CD4-positive, alpha-beta memory T cell (primary cell): Measurements from ENCODE around the gene CCND3. TPM values are rescaled to one million over a fixed set of nuclear protein-coding genes. Genes with fewer than 3 reads are reported as not detected.

Experiments
- CTCF ChIA-PET: fragments of 350-600 bp; sonication (Branson Sonifier 250); formaldehyde crosslinking; loops from one replicate; lab custom pipeline; 2021; ENCODE audit warnings: inconsistent platforms; ENCODE audit not compliant: partially characterized antibody; lab: Charles Lee
- POLR2A ChIA-PET: fragments of 350-600 bp; sonication (Branson Sonifier 250); formaldehyde crosslinking; loops from one replicate; lab custom pipeline; 2021; ENCODE audit not compliant: partially characterized antibody; lab: Charles Lee
- DNase-seq, 5 donors: peaks; one replicate each; pipeline versions ENCODE4 v3.0.0 to v3.0.0-alpha.2; 2020 to 2022; ENCODE audit warnings: mixed read lengths in 1 of 5
- H3K27ac ChIP-seq: one replicate; pipeline ENCODE4 v1.7.0; 2013; ENCODE audit warnings: low read depth, low read length
- H3K27me3 ChIP-seq: 2 replicates; pipeline ENCODE4 v1.7.0; 2013; ENCODE audit warnings: mild to moderate bottlenecking, low read length, moderate library complexity; ENCODE audit not compliant: insufficient read depth
- H3K36me3 ChIP-seq: 2 replicates; pipeline ENCODE4 v1.7.0; 2013; ENCODE audit warnings: mild to moderate bottlenecking, low read length, moderate library complexity; ENCODE audit not compliant: insufficient read depth
- H3K4me1 ChIP-seq: 2 replicates; pipeline ENCODE4 v1.7.0; 2013; ENCODE audit warnings: mild to moderate bottlenecking, low read length, moderate library complexity; ENCODE audit not compliant: insufficient read depth
- H3K4me3 ChIP-seq, 2 donors: one replicate each; pipeline ENCODE4 v1.7.0; 2013; ENCODE audit warnings: low read length in 2 of 2, mild to moderate bottlenecking in 1 of 2
- H3K9me3 ChIP-seq, 2 donors: one replicate each; pipeline ENCODE4 v1.7.0; 2013; ENCODE audit warnings: low read length in 2 of 2, control low read depth in 1 of 2; ENCODE audit not compliant: control insufficient read depth in 1 of 2
- H3K27ac Mint-ChIP-seq, 7 donors: one replicate each; pipeline ENCODE4 v1.8.0; 2020 to 2021; ENCODE audit warnings: mixed read lengths in 7 of 7, mild to moderate bottlenecking in 6 of 7, inconsistent platforms in 3 of 7, moderate library complexity in 3 of 7
- H3K27me3 Mint-ChIP-seq, 2 donors: one replicate each; pipeline ENCODE4 v1.8.0; 2020 to 2021; ENCODE audit warnings: mixed read lengths in 2 of 2
- H3K36me3 Mint-ChIP-seq, 2 donors: one replicate each; pipeline ENCODE4 v1.8.0; 2020 to 2021; ENCODE audit warnings: mixed read lengths in 2 of 2, inconsistent platforms in 1 of 2, mild to moderate bottlenecking in 1 of 2
- H3K4me1 Mint-ChIP-seq, 4 donors: one replicate each; pipeline ENCODE4 v1.8.0; 2020 to 2021; ENCODE audit warnings: mixed read lengths in 4 of 4, mild to moderate bottlenecking in 1 of 4
- H3K4me3 Mint-ChIP-seq, 8 donors: one replicate each; pipeline ENCODE4 v1.8.0; 2020 to 2021; ENCODE audit warnings: mixed read lengths in 8 of 8, mild to moderate bottlenecking in 7 of 8, moderate library complexity in 6 of 8, inconsistent platforms in 3 of 8
- H3K9me3 Mint-ChIP-seq, 8 donors: one replicate each; pipeline ENCODE4 v1.8.0; 2020 to 2021; ENCODE audit warnings: mixed read lengths in 8 of 8, mild to moderate bottlenecking in 5 of 8, inconsistent platforms in 3 of 8, moderate library complexity in 1 of 8
- intact Hi-C: fragments of 100-400 bp; cut with micrococcal nuclease; formaldehyde crosslinking; loops from one replicate; pipeline ENCODE4 v1.15.1; 2023
- polyA plus RNA-seq, 2 donors: library from polyadenylated mRNA; unstranded; fragments of 300-500 nt; fragmentation: Illumina TruSeq; gene quantifications; one replicate each; pipeline ENCODE4 v1.2.3, GENCODE V29; 2021
- total RNA-seq, 2 experiments: library from RNA; stranded (reverse); gene quantifications; one replicate each; pipeline ENCODE4 v1.2.3, GENCODE V29; 2021

The CCND3 gene
- total and polyA plus RNA-seq, 4 experiments from 2014 or later = 223 to 555 (median 387) TPM

DNA sequence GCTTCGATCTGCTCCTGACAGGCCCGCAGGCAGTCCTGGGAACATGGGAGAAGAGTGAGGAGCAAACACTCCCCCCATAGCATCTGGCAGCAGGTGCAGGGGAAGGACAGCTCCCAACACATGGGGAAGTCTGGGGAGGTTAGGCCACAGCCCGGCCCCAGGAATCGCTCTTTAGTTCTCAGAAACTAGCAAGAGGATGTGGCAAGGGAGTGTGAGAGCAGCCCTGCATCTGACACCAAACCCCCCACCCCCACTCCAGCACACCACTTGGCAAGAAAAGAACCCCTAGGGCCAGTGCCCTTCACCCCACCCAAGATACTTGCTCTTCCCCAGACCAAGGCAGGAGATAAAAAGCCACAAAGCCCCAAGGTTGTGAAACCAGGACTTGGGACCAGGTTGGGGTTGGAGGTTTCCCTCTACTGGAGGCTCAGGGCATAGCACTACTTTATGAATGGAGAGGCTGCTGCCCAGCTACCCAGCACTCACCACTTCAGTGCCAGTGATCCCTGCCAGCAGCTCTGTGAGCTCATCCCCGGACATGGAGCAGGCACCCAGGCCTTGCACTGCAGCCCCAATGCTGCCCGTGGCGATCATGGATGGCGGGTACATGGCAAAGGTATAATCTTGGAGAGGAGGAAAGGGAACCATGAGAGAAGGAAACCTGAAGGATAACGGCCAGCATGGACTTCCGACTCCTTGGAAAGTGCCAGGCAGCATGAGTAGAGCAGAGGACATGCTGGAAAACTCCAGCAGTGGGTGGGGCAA is 5.4 kb downstream of the CCND3 start:
- ChIA-PET POLR2A (interaction anchor here (0.5 to 11.6 kb wide), 8 partner anchors 8 to 117 kb away, joined by 3 to 280 read pairs (median 4); partner anchors contain the start of genes BYSL, MED20 and TAF8), CTCF (interaction anchor here (0.9 to 13.1 kb wide), 12 partner anchors 9 to 232 kb away, joined by 3 to 169 read pairs (median 4); partner anchors contain the start of genes BYSL, MED20 and TOMM6)
- Histone ChIP-seq H3K4me1 (peaks cover 72% of the 10 kb centered on the region), H3K27me3 (no peaks in the 10 kb centered on the region), H3K9me3 (no peaks in the 10 kb centered on the region), H3K27ac (peak overlapping the region; percentile 58), H3K36me3 (peaks cover 56% of the 10 kb centered on the region), H3K4me3 (peak overlapping the region; percentile 55 to 56)
- intact Hi-C loops = loop anchor here (1.0 to 5.0 kb wide), 7 partner anchors 15 to 626 kb away; partner anchors contain the start of genes BYSL, MED20 and UBR2
- Mint-ChIP-seq H3K4me3 (peak overlapping the region; percentile 71 to 99 (median 88)), H3K36me3 (peaks cover 34 to 71% of the 10 kb centered on the region in 2 donors), H3K9me3 (no peaks in the 10 kb centered on the region), H3K27ac (peak overlapping the region; percentile 86 to 96 (median 91)), H3K27me3 (no peaks in the 10 kb centered on the region), H3K4me1 (peaks cover 57 to 78% (median 69%) of the 10 kb centered on the region in 4 donors)
- DNase-seq = peak; percentile 79 to 91 (median 83)

DNA sequence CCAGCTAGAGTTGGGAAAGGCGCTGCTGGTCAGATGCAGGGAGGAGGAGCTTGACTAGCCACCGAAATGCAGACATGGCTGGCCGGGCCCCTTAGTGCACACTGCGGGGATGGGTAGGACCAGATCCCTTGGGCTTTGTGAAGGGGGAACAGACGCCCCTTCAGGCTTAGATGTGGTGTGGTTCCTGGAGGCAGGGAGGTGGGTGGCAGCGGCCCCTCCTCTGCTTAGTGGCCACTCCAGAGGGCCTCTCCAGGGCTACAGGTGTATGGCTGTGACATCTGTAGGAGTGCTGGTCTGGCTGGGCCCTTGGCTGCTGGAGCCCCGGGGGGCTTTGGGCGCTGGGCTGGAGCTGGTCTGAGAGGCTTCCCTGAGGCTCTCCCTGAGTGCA is 5.9 kb downstream of the CCND3 start:
- Histone ChIP-seq H3K27ac (peak overlapping the region; percentile 58), H3K9me3 (no peaks in the 10 kb centered on the region), H3K36me3 (peaks cover 62% of the 10 kb centered on the region), H3K4me1 (peaks cover 72% of the 10 kb centered on the region), H3K27me3 (no peaks in the 10 kb centered on the region), H3K4me3 (peak overlapping the region; percentile 55 to 56)
- Mint-ChIP-seq H3K4me3 (peak overlapping the region; percentile 71 to 99 (median 88)), H3K27ac (peak overlapping the region; percentile 86 to 96 (median 91)), H3K9me3 (no peaks in the 10 kb centered on the region), H3K36me3 (peaks cover 40 to 74% of the 10 kb centered on the region in 2 donors), H3K27me3 (no peaks in the 10 kb centered on the region), H3K4me1 (peaks cover 59 to 77% (median 69%) of the 10 kb centered on the region in 4 donors)
- intact Hi-C loops = loop anchor here (1.0 to 5.0 kb wide), 7 partner anchors 14 to 627 kb away; partner anchors contain the start of genes BYSL, MED20 and UBR2
- no peak for DNase-seq
- POLR2A ChIA-PET = interaction anchor here (0.5 to 11.6 kb wide), 6 partner anchors 14 to 118 kb away, joined by 3 to 280 read pairs (median 4); partner anchors contain the start of genes BYSL, MED20 and TAF8
- CTCF ChIA-PET = interaction anchor here (1.0 to 13.1 kb wide), 8 partner anchors 8 to 233 kb away, joined by 3 to 169 read pairs (median 6); partner anchors contain the start of genes BYSL, MED20 and TOMM6

DNA sequence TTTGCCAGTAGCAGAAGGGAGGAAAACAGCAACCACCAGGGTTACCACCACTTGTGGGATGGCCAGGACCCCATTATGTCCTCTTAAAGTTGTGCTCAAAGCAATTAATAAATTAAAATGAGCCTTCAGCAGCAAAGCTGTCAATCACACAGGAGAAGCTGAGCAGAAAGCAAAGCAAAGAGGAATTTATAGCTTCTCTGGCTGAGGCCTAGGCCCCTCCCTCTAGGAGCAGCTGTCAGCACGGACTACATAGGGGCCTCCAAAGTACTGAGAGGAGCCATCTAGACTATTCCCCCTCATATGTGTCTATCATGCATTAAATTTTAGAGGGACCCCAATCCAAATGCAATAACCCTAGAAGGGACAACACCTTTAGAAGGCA is 6.4 kb downstream of the CCND3 start:
- no peaks in the 10 kb centered on the region for H3K9me3 Mint-ChIP-seq
- Histone ChIP-seq H3K27ac (peak overlapping the region; percentile 8), H3K4me3 (peak overlapping the region in 1 of 2 donors; percentile 56), H3K4me1 (peaks cover 68% of the 10 kb centered on the region), H3K9me3 (no peaks in the 10 kb centered on the region), H3K27me3 (no peaks in the 10 kb centered on the region), H3K36me3 (peaks cover 65% of the 10 kb centered on the region)
- H3K4me1 Mint-ChIP-seq = peaks cover 56 to 73% (median 65%) of the 10 kb centered on the region in 4 donors
- peak overlapping the region in 5 of 8 donors; percentile 3 to 83 (median 48) for H3K4me3 Mint-ChIP-seq
- ChIA-PET CTCF (interaction anchor here (0.9 to 13.1 kb wide), 10 partner anchors 8 to 233 kb away, joined by 3 to 169 read pairs (median 4); partner anchors contain the start of genes BYSL and MED20), POLR2A (interaction anchor here (1.1 to 11.6 kb wide), 5 partner anchors 13 to 118 kb away, joined by 3 to 280 read pairs (median 5); partner anchors contain the start of genes BYSL, MED20 and TAF8)
- H3K27ac Mint-ChIP-seq = peak overlapping the region in 5 of 7 donors; percentile 53 to 96 (median 72)
- peaks cover 40 to 69% of the 10 kb centered on the region in 2 donors for H3K36me3 Mint-ChIP-seq
- no peak for DNase-seq
- intact Hi-C loops = loop anchor here (5.0 kb wide), 4 partner anchors 33 to 627 kb away; partner anchors contain the start of gene UBR2
- H3K27me3 Mint-ChIP-seq = no peaks in the 10 kb centered on the region

DNA sequence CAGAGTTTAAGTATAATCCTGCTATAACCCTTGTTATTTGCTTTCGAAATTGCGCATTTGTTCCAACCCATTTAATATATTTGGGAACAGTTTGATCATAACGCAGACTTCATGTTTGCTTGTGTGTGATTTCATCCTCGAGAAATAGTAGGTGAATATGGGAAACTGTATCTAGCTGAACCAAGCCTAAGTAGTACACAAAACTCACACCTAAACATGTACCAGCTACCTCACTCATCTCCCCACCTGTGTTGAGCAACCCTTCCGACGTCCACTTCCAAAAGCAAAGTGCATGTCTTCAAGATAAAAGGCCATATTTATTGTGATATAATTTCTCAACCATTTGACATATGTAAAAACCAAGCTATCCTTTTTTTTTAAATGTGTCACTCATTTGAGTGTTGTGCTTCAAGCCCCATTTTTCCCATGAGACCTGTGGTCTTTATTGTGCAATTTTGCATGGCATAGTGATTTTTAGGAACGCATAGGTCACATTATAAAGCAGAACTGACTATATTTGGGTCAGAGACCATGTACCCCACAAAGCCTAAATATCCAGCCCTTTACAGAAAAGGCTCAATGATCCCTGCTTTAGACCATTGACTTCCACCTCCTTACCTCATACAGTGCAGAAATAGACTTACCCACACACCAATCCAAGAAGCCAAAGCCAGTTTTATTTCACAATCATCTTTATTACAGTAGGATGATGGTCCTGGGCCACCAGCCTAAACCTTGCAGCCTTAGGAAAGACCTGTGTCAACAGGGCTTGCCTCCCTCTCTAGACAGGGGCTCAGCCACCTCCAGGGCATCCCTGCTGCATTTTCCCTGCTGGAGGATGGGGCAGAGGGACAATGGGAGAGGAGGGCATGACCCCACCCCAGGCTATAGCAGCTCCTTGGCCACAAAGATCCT is 7.1 kb downstream of the CCND3 start:
- peaks cover 51 to 66% (median 59%) of the 10 kb centered on the region in 4 donors for H3K4me1 Mint-ChIP-seq

DNA sequence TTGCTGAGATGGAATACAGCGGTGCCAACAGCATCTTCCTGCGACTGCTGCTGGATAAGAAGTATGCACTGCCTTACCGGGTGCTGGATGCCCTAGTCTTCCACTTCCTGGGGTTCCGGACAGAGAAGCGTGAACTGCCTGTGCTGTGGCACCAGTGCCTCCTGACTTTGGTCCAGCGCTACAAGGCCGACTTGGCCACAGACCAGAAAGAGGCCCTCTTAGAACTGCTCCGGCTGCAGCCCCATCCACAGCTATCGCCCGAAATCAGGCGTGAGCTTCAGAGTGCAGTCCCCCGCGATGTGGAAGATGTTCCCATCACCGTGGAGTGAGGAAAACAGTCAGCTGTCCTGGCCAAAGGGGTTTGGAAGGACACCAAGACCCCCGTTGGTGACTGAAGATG is 9.2 kb downstream of the CCND3 start:
- Histone ChIP-seq H3K27ac (no peak overlapping the region), H3K27me3 (no peaks in the 10 kb centered on the region), H3K9me3 (no peaks in the 10 kb centered on the region), H3K4me1 (peaks cover 40% of the 10 kb centered on the region), H3K36me3 (peaks cover 75% of the 10 kb centered on the region), H3K4me3 (no peak overlapping the region)
- Mint-ChIP-seq H3K4me1 (peaks cover 34 to 51% (median 39%) of the 10 kb centered on the region in 4 donors), H3K4me3 (no peak overlapping the region), H3K9me3 (no peaks in the 10 kb centered on the region), H3K27ac (peak overlapping the region in 3 of 7 donors; percentile 39 to 80 (median 73)), H3K36me3 (peaks cover 48 to 77% of the 10 kb centered on the region in 2 donors), H3K27me3 (no peaks in the 10 kb centered on the region)
- CTCF ChIA-PET = interaction anchor here (0.7 to 13.1 kb wide), 3 partner anchors 11 to 111 kb away, joined by 3 to 169 read pairs (median 5); partner anchors contain the start of genes BYSL and MED20
- no peak for DNase-seq
- POLR2A ChIA-PET = interaction anchor here (0.9 to 11.6 kb wide), 3 partner anchors 11 to 113 kb away, joined by 3 to 280 read pairs (median 4); partner anchors contain the start of genes BYSL, MED20 and TAF8
- intact Hi-C loops = no loop called here

More for the DNA sequence above, 7.1 kb downstream of the CCND3 start:
- no peak for DNase-seq
- H3K27ac ChIP-seq = peak overlapping the region; percentile 8
- H3K9me3 ChIP-seq = no peaks in the 10 kb centered on the region
- H3K27me3 ChIP-seq = no peaks in the 10 kb centered on the region
- H3K27me3 Mint-ChIP-seq = no peaks in the 10 kb centered on the region
- H3K4me3 Mint-ChIP-seq = peak overlapping the region in 5 of 8 donors; percentile 6 to 53 (median 29)
- H3K9me3 Mint-ChIP-seq = no peaks in the 10 kb centered on the region
- H3K36me3 Mint-ChIP-seq = peaks cover 43 to 68% of the 10 kb centered on the region in 2 donors
- CTCF ChIA-PET = interaction anchor here (0.9 to 13.1 kb wide), 9 partner anchors 9 to 169 kb away, joined by 3 to 169 read pairs (median 4); partner anchors contain the start of genes BYSL and MED20
- intact Hi-C loops = loop anchor here (5.0 kb wide), 4 partner anchors 32 to 628 kb away; partner anchors contain the start of gene UBR2
- H3K4me1 ChIP-seq = peaks cover 61% of the 10 kb centered on the region
- no peak overlapping the region for H3K4me3 ChIP-seq
- peak overlapping the region; percentile 45 to 91 (median 68) for H3K27ac Mint-ChIP-seq
- POLR2A ChIA-PET = interaction anchor here (0.8 to 11.6 kb wide), 5 partner anchors 13 to 111 kb away, joined by 3 to 280 read pairs (median 5); partner anchors contain the start of genes BYSL, MED20 and TAF8
- peaks cover 71% of the 10 kb centered on the region for H3K36me3 ChIP-seq

DNA sequence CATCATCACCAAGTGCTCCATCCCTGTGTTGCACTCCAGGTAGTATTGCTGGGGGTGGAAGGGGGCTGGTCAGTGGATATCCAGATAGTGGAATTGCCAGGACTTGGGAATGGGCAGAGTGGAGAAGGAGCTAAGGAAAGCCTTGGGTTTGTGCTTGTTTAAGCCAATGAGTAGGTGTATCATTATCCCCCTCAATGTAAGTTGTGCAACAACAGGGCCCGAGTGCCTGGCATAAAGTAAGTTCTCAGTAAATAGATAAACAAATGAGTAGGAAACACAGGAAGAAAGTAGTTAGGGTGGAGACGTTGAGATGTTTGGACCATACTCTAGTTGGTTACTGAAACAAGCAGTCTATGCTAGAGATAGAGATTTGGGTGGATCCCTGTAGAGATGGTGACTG is 9.8 kb downstream of the CCND3 start:
- no peak for DNase-seq
- CTCF ChIA-PET = interaction anchor here (2.1 kb wide), 1 partner anchor 10 kb away, joined by 17 read pairs; the partner anchor contains the start of genes BYSL and MED20
- Histone ChIP-seq H3K4me1 (peaks cover 34% of the 10 kb centered on the region), H3K4me3 (no peak overlapping the region), H3K27me3 (no peaks in the 10 kb centered on the region), H3K9me3 (no peaks in the 10 kb centered on the region), H3K27ac (no peak overlapping the region), H3K36me3 (peaks cover 74% of the 10 kb centered on the region)
- Mint-ChIP-seq H3K36me3 (peaks cover 48 to 77% of the 10 kb centered on the region in 2 donors), H3K27me3 (no peaks in the 10 kb centered on the region), H3K4me1 (peaks cover 29 to 45% (median 36%) of the 10 kb centered on the region in 4 donors), H3K27ac (peak overlapping the region in 4 of 7 donors; percentile 11 to 81 (median 56)), H3K9me3 (no peaks in the 10 kb centered on the region), H3K4me3 (no peak overlapping the region)
- POLR2A ChIA-PET = interaction anchor here (1.0 to 11.6 kb wide), 2 partner anchors 9 to 113 kb away, joined by 3 to 280 read pairs; partner anchors contain the start of gene TAF8
- intact Hi-C loops = no loop called here
